ENCODE results near the gene CLCN6.

DNA sequence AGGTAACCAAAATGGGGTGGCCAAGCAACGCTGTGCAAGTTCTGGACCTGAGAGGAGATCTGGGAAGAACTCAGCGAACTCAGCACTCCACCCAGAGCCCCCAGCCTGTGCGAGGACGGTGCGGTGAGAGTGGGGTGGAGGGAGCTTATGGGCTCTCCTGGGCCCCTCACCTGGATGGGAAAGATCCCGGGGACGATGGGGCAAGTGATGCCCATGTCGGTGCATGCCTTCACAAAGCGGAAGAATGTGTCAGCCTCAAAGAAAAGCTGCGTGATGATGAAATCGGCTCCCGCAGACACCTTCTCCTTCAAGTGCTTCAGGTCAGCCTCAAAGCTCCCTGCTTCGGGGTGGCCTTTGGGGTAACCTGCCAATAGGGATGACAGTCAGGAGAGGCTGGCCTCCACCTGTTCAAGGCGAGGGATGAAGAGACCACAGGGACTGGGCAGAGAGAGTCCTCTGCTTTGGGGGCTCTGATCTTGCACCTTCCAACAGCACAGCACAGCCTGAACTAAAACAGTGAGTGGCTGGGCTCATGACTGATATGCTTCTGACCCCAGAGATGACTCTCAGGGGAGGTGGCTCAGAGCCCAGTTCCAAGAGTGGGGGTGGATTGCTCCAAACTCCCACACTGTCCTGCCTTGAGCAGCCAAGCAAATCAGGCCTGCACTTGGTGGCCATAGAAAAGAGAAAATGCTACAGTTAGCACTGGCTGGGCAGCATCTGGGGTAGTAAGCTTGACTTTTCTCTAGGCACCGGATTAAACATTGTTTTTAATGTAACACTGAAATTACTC lies 9.8 kb upstream of the CLCN6 start:
- TF ChIP-seq, protein P1, sequence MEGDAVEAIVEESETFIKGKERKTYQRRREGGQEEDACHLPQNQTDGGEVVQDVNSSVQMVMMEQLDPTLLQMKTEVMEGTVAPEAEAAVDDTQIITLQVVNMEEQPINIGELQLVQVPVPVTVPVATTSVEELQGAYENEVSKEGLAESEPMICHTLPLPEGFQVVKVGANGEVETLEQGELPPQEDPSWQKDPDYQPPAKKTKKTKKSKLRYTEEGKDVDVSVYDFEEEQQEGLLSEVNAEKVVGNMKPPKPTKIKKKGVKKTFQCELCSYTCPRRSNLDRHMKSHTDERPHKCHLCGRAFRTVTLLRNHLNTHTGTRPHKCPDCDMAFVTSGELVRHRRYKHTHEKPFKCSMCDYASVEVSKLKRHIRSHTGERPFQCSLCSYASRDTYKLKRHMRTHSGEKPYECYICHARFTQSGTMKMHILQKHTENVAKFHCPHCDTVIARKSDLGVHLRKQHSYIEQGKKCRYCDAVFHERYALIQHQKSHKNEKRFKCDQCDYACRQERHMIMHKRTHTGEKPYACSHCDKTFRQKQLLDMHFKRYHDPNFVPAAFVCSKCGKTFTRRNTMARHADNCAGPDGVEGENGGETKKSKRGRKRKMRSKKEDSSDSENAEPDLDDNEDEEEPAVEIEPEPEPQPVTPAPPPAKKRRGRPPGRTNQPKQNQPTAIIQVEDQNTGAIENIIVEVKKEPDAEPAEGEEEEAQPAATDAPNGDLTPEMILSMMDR (IDR thresholded peaks at IDR 0.05; ENCODE audit: poor library complexity) = no peak
- TF ChIP-seq EZH2phosphoT487 (IDR thresholded peaks at IDR 0.05; ENCODE audit: low read depth, severe bottlenecking, unreplicated experiment) = no peak
